Osteocyte (in vitro differentiated cells): ENCODE results near the gene DOCK2. TPM values are rescaled to one million over a fixed set of nuclear protein-coding genes. Genes with fewer than 3 reads are reported as not detected.
"Not testable (repeated sequence)": the region's sequence is repeated elsewhere in the genome, so short reads cannot be mapped to it uniquely, and the experiment has no call there.

Experiments used
- DNase-seq: peaks from one replicate; pipeline ENCODE4 v3.0.0; 2021; ENCODE audit warnings: mixed read lengths; ENCODE audit not compliant: unreplicated experiment; ENCODE audit errors: extremely low spot score
- H3K27ac Mint-ChIP-seq: one replicate; pipeline ENCODE4 v1.8.0; 2021; ENCODE audit warnings: mild to moderate bottlenecking, mixed read lengths; ENCODE audit not compliant: unreplicated experiment
- H3K27me3 Mint-ChIP-seq: one replicate; pipeline ENCODE4 v1.8.0; 2021; ENCODE audit warnings: mixed read lengths; ENCODE audit not compliant: unreplicated experiment
- H3K36me3 Mint-ChIP-seq: one replicate; pipeline ENCODE4 v1.8.0; 2021; ENCODE audit warnings: mixed read lengths; ENCODE audit not compliant: unreplicated experiment
- H3K4me1 Mint-ChIP-seq: one replicate; pipeline ENCODE4 v1.8.0; 2021; ENCODE audit warnings: mixed read lengths; ENCODE audit not compliant: unreplicated experiment
- H3K4me3 Mint-ChIP-seq: one replicate; pipeline ENCODE4 v1.8.0; 2021; ENCODE audit warnings: mild to moderate bottlenecking, moderate library complexity, mixed read lengths; ENCODE audit not compliant: unreplicated experiment
- H3K9me3 Mint-ChIP-seq: one replicate; pipeline ENCODE4 v1.8.0; 2021; ENCODE audit warnings: mixed read lengths; ENCODE audit not compliant: unreplicated experiment
- CTCF ChIP-seq: fragments of 200-600 bp; sonication (generic); IDR thresholded peaks from 2 replicates; pipeline ENCODE4 v1.5.0; 2021; ENCODE audit warnings: antibody characterized with exemption, mild to moderate bottlenecking, moderate library complexity
- total RNA-seq: library from RNA; stranded (reverse); gene quantifications from 2 replicates; pipeline ENCODE4 v1.2.1, GENCODE V29; 2021

The DOCK2 gene
- total RNA-seq, 1 donor from 2014 or later: 11.6 TPM

GRCh38 chr5:169950333-169950732 lies 313.3 kb downstream of the DOCK2 start:
- TF ChIP-seq CTCF: no peak
- no peaks in the 10 kb centered on the region for H3K36me3 Mint-ChIP-seq
- H3K27ac Mint-ChIP-seq: no peak overlapping the region
- peaks cover 18% of the 10 kb centered on the region for H3K4me1 Mint-ChIP-seq
- no peak overlapping the region for H3K4me3 Mint-ChIP-seq
- DNase-seq: no peak
- no peaks in the 10 kb centered on the region for H3K9me3 Mint-ChIP-seq
- H3K27me3 Mint-ChIP-seq: no peaks in the 10 kb centered on the region

GRCh38 chr5:169953196-169953595 lies 316.1 kb downstream of the DOCK2 start:
- H3K9me3 Mint-ChIP-seq, H3K36me3 Mint-ChIP-seq, DNase-seq, H3K4me3 Mint-ChIP-seq, H3K27me3 Mint-ChIP-seq, H3K4me1 Mint-ChIP-seq, H3K27ac Mint-ChIP-seq: not testable (repeated sequence)

- no peak for DNase-seq
- Mint-ChIP-seq H3K27ac (no peak overlapping the region), H3K4me3 (no peak overlapping the region), H3K27me3 (no peaks in the 10 kb centered on the region), H3K9me3 (no peaks in the 10 kb centered on the region), H3K4me1 (peaks cover 3% of the 10 kb centered on the region), H3K36me3 (no peaks in the 10 kb centered on the region)
- TF ChIP-seq CTCF: no peak
These were observed 317.7 kb downstream of the DOCK2 start for GRCh38 chr5:169954786-169955185.

- H3K27ac Mint-ChIP-seq: no peak overlapping the region
- H3K4me3 Mint-ChIP-seq: no peak overlapping the region
- no peaks in the 10 kb centered on the region for H3K36me3 Mint-ChIP-seq
- no peak for TF ChIP-seq CTCF
- no peaks in the 10 kb centered on the region for H3K9me3 Mint-ChIP-seq
- H3K4me1 Mint-ChIP-seq: peaks cover 3% of the 10 kb centered on the region
- H3K27me3 Mint-ChIP-seq: no peaks in the 10 kb centered on the region
- DNase-seq: no peak
These were observed 319.1 kb downstream of the DOCK2 start for GRCh38 chr5:169956126-169956525.

GRCh38 chr5:169956756-169957155 lies 319.7 kb downstream of the DOCK2 start:
- DNase-seq: no peak
- H3K27me3 Mint-ChIP-seq: no peaks in the 10 kb centered on the region
- peaks cover 3% of the 10 kb centered on the region for H3K4me1 Mint-ChIP-seq
- no peaks in the 10 kb centered on the region for H3K36me3 Mint-ChIP-seq
- no peak overlapping the region for H3K27ac Mint-ChIP-seq
- TF ChIP-seq CTCF: no peak
- no peaks in the 10 kb centered on the region for H3K9me3 Mint-ChIP-seq
- no peak overlapping the region for H3K4me3 Mint-ChIP-seq

GRCh38 chr5:169958278-169958677 lies 321.2 kb downstream of the DOCK2 start:
- Mint-ChIP-seq H3K4me1 (peaks cover 3% of the 10 kb centered on the region), H3K4me3 (no peak overlapping the region), H3K27me3 (no peaks in the 10 kb centered on the region)

More at GRCh38 chr5:169958278-169958677, 321.2 kb downstream of the DOCK2 start:
- no peak overlapping the region for H3K27ac Mint-ChIP-seq
- DNase-seq: no peak
- H3K36me3 Mint-ChIP-seq: no peaks in the 10 kb centered on the region
- TF ChIP-seq CTCF: no peak
- H3K9me3 Mint-ChIP-seq: no peaks in the 10 kb centered on the region
